ENCODE measurements around the gene GOPC. TPM values are rescaled to one million over a fixed set of nuclear protein-coding genes. Genes with fewer than 3 reads are reported as not detected.
"Not testable (repeated sequence)": the region's sequence is repeated elsewhere in the genome, so short reads cannot be mapped to it uniquely, and the experiment has no call there.

The GOPC gene
- total RNA-seq (2014; rRNA removed; shearing (Covaris generic)) = 17.0 and 19.6 TPM in 2 replicates

GRCh38 chr6:117602151-117602898 lies at the start of gene GOPC:
Gene GOPC, minus strand, starts transcription at chr6:117602511. Its CDS starts 223 bp downstream, at chr6:117602288.
- peak; percentile 85 for DNase-seq
- Histone ChIP-seq H3K36me3 (replicated peaks; ENCODE audit: control insufficient read depth, insufficient read depth, low read length) (no peaks in the 10 kb centered on the region; the same call in 1 of the 2 replicates), H3K4me3 (ENCODE audit: insufficient read depth, low read depth, low read length) (peak within 1 kb of the TSS; percentile 76), H3K27me3 (ENCODE audit: control insufficient read depth, insufficient read depth, low read length) (no peaks in the 10 kb centered on the region)

- DNase-seq; H3K4me3 ChIP-seq (ENCODE audit: insufficient read depth, low read depth, low read length); H3K27me3 ChIP-seq (ENCODE audit: control insufficient read depth, insufficient read depth, low read length); H3K36me3 ChIP-seq (replicated peaks; ENCODE audit: control insufficient read depth, insufficient read depth, low read length): not testable (repeated sequence)
These were observed 49.7 kb upstream of the GOPC start for GRCh38 chr6:117651984-117652383.

GRCh38 chr6:117642976-117643375 lies 40.7 kb upstream of the GOPC start:
- no peak overlapping the region for H3K4me3 ChIP-seq (ENCODE audit: insufficient read depth, low read depth, low read length)
- H3K36me3 ChIP-seq (replicated peaks; ENCODE audit: control insufficient read depth, insufficient read depth, low read length) = no peaks in the 10 kb centered on the region
- no peaks in the 10 kb centered on the region for H3K27me3 ChIP-seq (ENCODE audit: control insufficient read depth, insufficient read depth, low read length)
- no peak for DNase-seq

GRCh38 chr6:117637770-117638169 lies 35.5 kb upstream of the GOPC start:
- Histone ChIP-seq H3K27me3 (ENCODE audit: control insufficient read depth, insufficient read depth, low read length) (no peaks in the 10 kb centered on the region), H3K36me3 (replicated peaks; ENCODE audit: control insufficient read depth, insufficient read depth, low read length) (no peaks in the 10 kb centered on the region)
- no peak for DNase-seq

GRCh38 chr6:117629119-117629660 lies 26.9 kb upstream of the GOPC start:
- no peaks in the 10 kb centered on the region for H3K36me3 ChIP-seq (replicated peaks; ENCODE audit: control insufficient read depth, insufficient read depth, low read length)
- no peak for DNase-seq
- no peak overlapping the region for H3K4me3 ChIP-seq (ENCODE audit: insufficient read depth, low read depth, low read length)
- H3K27me3 ChIP-seq (ENCODE audit: control insufficient read depth, insufficient read depth, low read length) = no peaks in the 10 kb centered on the region

More at GRCh38 chr6:117637770-117638169, 35.5 kb upstream of the GOPC start:
- no peak overlapping the region for H3K4me3 ChIP-seq (ENCODE audit: insufficient read depth, low read depth, low read length)

- Histone ChIP-seq H3K4me3 (ENCODE audit: insufficient read depth, low read depth, low read length) (no peak overlapping the region), H3K36me3 (replicated peaks; ENCODE audit: control insufficient read depth, insufficient read depth, low read length) (no peaks in the 10 kb centered on the region), H3K27me3 (ENCODE audit: control insufficient read depth, insufficient read depth, low read length) (no peaks in the 10 kb centered on the region)
- DNase-seq = no peak
These were observed 25.2 kb upstream of the GOPC start for GRCh38 chr6:117627533-117627932.

GRCh38 chr6:117624869-117625481 lies 22.7 kb upstream of the GOPC start:
- DNase-seq = no peak
- Histone ChIP-seq H3K36me3 (replicated peaks; ENCODE audit: control insufficient read depth, insufficient read depth, low read length) (no peaks in the 10 kb centered on the region), H3K4me3 (ENCODE audit: insufficient read depth, low read depth, low read length) (no peak overlapping the region), H3K27me3 (ENCODE audit: control insufficient read depth, insufficient read depth, low read length) (no peaks in the 10 kb centered on the region)

- Histone ChIP-seq H3K36me3 (replicated peaks; ENCODE audit: control insufficient read depth, insufficient read depth, low read length) (no peaks in the 10 kb centered on the region; the same call in 1 of the 2 replicates), H3K27me3 (ENCODE audit: control insufficient read depth, insufficient read depth, low read length) (no peaks in the 10 kb centered on the region), H3K4me3 (ENCODE audit: insufficient read depth, low read depth, low read length) (no peak overlapping the region)
- no peak for DNase-seq
These were observed 16.9 kb upstream of the GOPC start for GRCh38 chr6:117619178-117619577.

GRCh38 chr6:117617210-117618035 lies 15.1 kb upstream of the GOPC start:
- H3K4me3 ChIP-seq (ENCODE audit: insufficient read depth, low read depth, low read length) = no peak overlapping the region
- peak; percentile 9 for DNase-seq
- no peaks in the 10 kb centered on the region for H3K27me3 ChIP-seq (ENCODE audit: control insufficient read depth, insufficient read depth, low read length)

GRCh38 chr6:117616391-117617209 lies 14.3 kb upstream of the GOPC start:
- no peak overlapping the region for H3K4me3 ChIP-seq (ENCODE audit: insufficient read depth, low read depth, low read length)
- DNase-seq = no peak
- H3K27me3 ChIP-seq (ENCODE audit: control insufficient read depth, insufficient read depth, low read length) = no peaks in the 10 kb centered on the region
- H3K36me3 ChIP-seq (replicated peaks; ENCODE audit: control insufficient read depth, insufficient read depth, low read length) = no peaks in the 10 kb centered on the region; the same call in 1 of the 2 replicates

More at GRCh38 chr6:117617210-117618035, 15.1 kb upstream of the GOPC start:
- no peaks in the 10 kb centered on the region; the same call in 1 of the 2 replicates for H3K36me3 ChIP-seq (replicated peaks; ENCODE audit: control insufficient read depth, insufficient read depth, low read length)

GRCh38 chr6:117615750-117616390 lies 13.6 kb upstream of the GOPC start:
- DNase-seq = peak; percentile 28

GRCh38 chr6:117613920-117614560 lies 11.7 kb upstream of the GOPC start:
- Histone ChIP-seq H3K36me3 (replicated peaks; ENCODE audit: control insufficient read depth, insufficient read depth, low read length) (no peaks in the 10 kb centered on the region), H3K4me3 (ENCODE audit: insufficient read depth, low read depth, low read length) (no peak overlapping the region), H3K27me3 (ENCODE audit: control insufficient read depth, insufficient read depth, low read length) (no peaks in the 10 kb centered on the region)
- no peak for DNase-seq

More at GRCh38 chr6:117615750-117616390, 13.6 kb upstream of the GOPC start:
- H3K4me3 ChIP-seq (ENCODE audit: insufficient read depth, low read depth, low read length) = no peak overlapping the region
- no peaks in the 10 kb centered on the region; the same call in 1 of the 2 replicates for H3K36me3 ChIP-seq (replicated peaks; ENCODE audit: control insufficient read depth, insufficient read depth, low read length)
- H3K27me3 ChIP-seq (ENCODE audit: control insufficient read depth, insufficient read depth, low read length) = no peaks in the 10 kb centered on the region

GRCh38 chr6:117607511-117607910 lies 5.2 kb upstream of the GOPC start:
- no peak for DNase-seq
- Histone ChIP-seq H3K27me3 (ENCODE audit: control insufficient read depth, insufficient read depth, low read length) (no peaks in the 10 kb centered on the region), H3K4me3 (ENCODE audit: insufficient read depth, low read depth, low read length) (no peak overlapping the region), H3K36me3 (replicated peaks; ENCODE audit: control insufficient read depth, insufficient read depth, low read length) (no peaks in the 10 kb centered on the region)
